A549 (cell line): ENCODE measurements around the gene AMACR. TPM values are rescaled to one million over a fixed set of nuclear protein-coding genes. Genes with fewer than 3 reads are reported as not detected.

Experiments
- ATAC-seq, 2 experiments: fragments of 200-7000 bp in 1 of 2; fragments of >200 bp in 1 of 2; cut with Nextera tagmentation in 1 of 2; cut with Tn5 transposase in 1 of 2; 3 replicates each; pipeline versions ENCODE4 v1.8.0 to v1.9.1; 2018 to 2020; ENCODE audit warnings: mild to moderate bottlenecking in 1 of 2, moderate library complexity in 1 of 2
- CTCF ChIA-PET: fragments of 300-600 bp; sonication (Branson Sonifier 250); formaldehyde crosslinking; extraction: SDS; loops from one replicate; lab custom pipeline; 2021; ENCODE audit warnings: antibody characterized with exemption, inconsistent platforms; lab: Yijun Ruan, JAX
- POLR2A ChIA-PET: fragments of 350-600 bp; formaldehyde crosslinking; extraction: SDS; loops from one replicate; lab custom pipeline; 2021; ENCODE audit warnings: antibody characterized with exemption, inconsistent platforms; lab: Yijun Ruan, JAX
- DNase-seq, 2 experiments: peaks; one replicate each; pipeline versions ENCODE4 v3.0.0 to v3.0.0-alpha.2; 2011 to 2016; ENCODE audit warnings: low read depth in 1 of 2, low spot score in 1 of 2
- FAIRE-seq: peaks from 2 replicates; lab custom pipeline; 2011; peaks lifted over from hg19 to GRCh38; lab: Jason Lieb, UNC
- H3K27ac ChIP-seq, 2 experiments: fragments of >200 bp; sonication (Bioruptor Twin); formaldehyde crosslinking; 3 replicates each; pipeline ENCODE4 v1.5.1; 2016 to 2017
- H3K4me1 ChIP-seq: fragments of >200 bp; sonication (Bioruptor Twin); formaldehyde crosslinking; 3 replicates; pipeline ENCODE4 v1.6.1; 2016
- H3K4me2 ChIP-seq: fragments of >200 bp; sonication (Bioruptor Twin); formaldehyde crosslinking; 3 replicates; pipeline ENCODE4 v1.6.1; 2016
- H3K4me3 ChIP-seq: fragments of >200 bp; sonication (Bioruptor Twin); formaldehyde crosslinking; 3 replicates; pipeline ENCODE4 v1.5.1; 2016
- H3K9me3 ChIP-seq: fragments of >200 bp; sonication (Bioruptor Twin); formaldehyde crosslinking; 3 replicates; pipeline ENCODE4 v1.6.1; 2016
- BHLHE40 ChIP-seq: IDR thresholded peaks from 2 replicates; pipeline ENCODE4 v1.6.1; 2012; ENCODE audit warnings: low read depth, low read length, inconsistent platforms
- CEBPB ChIP-seq, 2 experiments: fragments of >200 bp in 1 of 2; sonication (Bioruptor Twin) in 1 of 2; formaldehyde crosslinking in 1 of 2; IDR thresholded peaks; 2 replicates each; pipeline ENCODE4 v1.6.1; 2012 to 2016
- CHD2 ChIP-seq: fragments of 150-350 bp; IDR thresholded peaks from 2 replicates; pipeline ENCODE4 v1.6.1; 2014; ENCODE audit warnings: low read length; ENCODE audit not compliant: partially characterized antibody
- CTCF ChIP-seq: fragments of >200 bp; sonication (Bioruptor Twin); formaldehyde crosslinking; IDR thresholded peaks from 3 replicates; pipeline ENCODE4 v1.5.1; 2016
- EHMT2 ChIP-seq: fragments of 200-600 bp; sonication (generic); IDR thresholded peaks from 2 replicates; pipeline ENCODE4 v1.6.1; 2016; ENCODE audit warnings: antibody characterized with exemption, low read depth, mild to moderate bottlenecking, moderate library complexity
- EP300 ChIP-seq, 2 experiments: fragments of >200 bp; sonication (Bioruptor Twin); formaldehyde crosslinking; IDR thresholded peaks; 2 replicates in 1 of 2; 3 replicates in 1 of 2; pipeline ENCODE4 v1.6.1; 2016 to 2017
- FOSB ChIP-seq: fragments of 250-450 bp; sonication (Bioruptor Pico); IDR thresholded peaks from 2 replicates; pipeline ENCODE4 v1.5.0; 2020; ENCODE audit warnings: mild to moderate bottlenecking, moderate library complexity
- FOSL2 ChIP-seq, 2 experiments: fragments of 450-650 bp in 1 of 2; fragments of >200 bp in 1 of 2; sonication (Bioruptor Twin) in 1 of 2; formaldehyde crosslinking; IDR thresholded peaks; 2 replicates each; pipeline versions ENCODE4 v1.5.0 to v1.6.1; 2016 to 2020; ENCODE audit warnings: mild to moderate bottlenecking in 1 of 2, moderate library complexity in 1 of 2
- GATA3 ChIP-seq: IDR thresholded peaks from 2 replicates; pipeline ENCODE4 v1.6.1; 2012; ENCODE audit warnings: borderline replicate concordance
- HEYL ChIP-seq: fragments of 250-450 bp; sonication (Bioruptor Pico); IDR thresholded peaks from 2 replicates; pipeline ENCODE4 v1.8.0; 2021; ENCODE audit warnings: mild to moderate bottlenecking, moderate library complexity
- HMGXB4 ChIP-seq: fragments of 250-450 bp; sonication (Bioruptor Pico); IDR thresholded peaks from 2 replicates; pipeline ENCODE4 v1.5.0; 2021; ENCODE audit warnings: mild to moderate bottlenecking, moderate library complexity, borderline replicate concordance
- JUN ChIP-seq, 2 experiments: fragments of >200 bp; sonication (Bioruptor Twin); formaldehyde crosslinking; IDR thresholded peaks; 2 replicates in 1 of 2; 3 replicates in 1 of 2; pipeline ENCODE4 v1.6.1; 2016 to 2017
- JUNB ChIP-seq: fragments of >200 bp; sonication (Bioruptor Twin); formaldehyde crosslinking; IDR thresholded peaks from 2 replicates; pipeline ENCODE4 v1.6.1; 2016
- MYC ChIP-seq: IDR thresholded peaks from 2 replicates; pipeline ENCODE4 v1.6.1; 2012; ENCODE audit warnings: mild to moderate bottlenecking, inconsistent platforms, low read length, improper control_type of control experiment, borderline replicate concordance
- NFE2L2 ChIP-seq: fragments of 150-350 bp; conservative IDR thresholded peaks from 2 replicates; pipeline ENCODE4 v1.6.1; 2014; ENCODE audit warnings: low read length
- NPAS2 ChIP-seq: fragments of 250-450 bp; sonication (Bioruptor Pico); IDR thresholded peaks from 2 replicates; pipeline ENCODE4 v1.8.0; 2022; ENCODE audit warnings: mild to moderate bottlenecking, moderate library complexity, borderline replicate concordance
- NR3C1 ChIP-seq: fragments of >200 bp; sonication (Bioruptor Twin); formaldehyde crosslinking; IDR thresholded peaks from 3 replicates; pipeline ENCODE4 v1.6.1; 2017
- POLR2AphosphoS2 ChIP-seq: conservative IDR thresholded peaks from 2 replicates; pipeline ENCODE4 v1.6.1; 2012; ENCODE audit warnings: low read length, improper control_type of control experiment, inconsistent platforms
- RCOR1 ChIP-seq: fragments of 150-350 bp; IDR thresholded peaks from 2 replicates; pipeline ENCODE4 v1.6.1; 2014; ENCODE audit warnings: antibody characterized with exemption, low read length, low read depth
- RFX5 ChIP-seq: fragments of 450-650 bp; IDR thresholded peaks from 2 replicates; pipeline ENCODE4 v1.7.1; 2014; ENCODE audit warnings: antibody characterized with exemption, mild to moderate bottlenecking, moderate library complexity
- RNF2 ChIP-seq: fragments of 200-600 bp; sonication (generic); IDR thresholded peaks from 2 replicates; pipeline ENCODE4 v1.6.1; 2016; ENCODE audit warnings: low read depth, mild to moderate bottlenecking, antibody characterized with exemption, moderate library complexity, borderline replicate concordance
- SMC3 ChIP-seq: fragments of >200 bp; sonication (Bioruptor Twin); formaldehyde crosslinking; IDR thresholded peaks from 3 replicates; pipeline ENCODE4 v1.6.1; 2018; ENCODE audit warnings: inconsistent platforms
- ZC3H11A ChIP-seq: fragments of 450-650 bp; IDR thresholded peaks from 2 replicates; pipeline ENCODE4 v1.6.1; 2014; ENCODE audit warnings: antibody characterized with exemption, mild to moderate bottlenecking
- ZSCAN20 ChIP-seq: fragments of 250-450 bp; sonication (Bioruptor Pico); IDR thresholded peaks from 2 replicates; pipeline ENCODE4 v1.8.0; 2022; ENCODE audit warnings: mild to moderate bottlenecking, moderate library complexity
- WGBS: methylation state at CpG from one replicate; pipeline ENCODE4 v1.1.6; 2017; ENCODE audit errors: missing lambda C conversion rate; 5-methylcytosine and 5-hydroxymethylcytosine counted together
- polyA plus RNA-seq, 4 experiments: library from polyadenylated mRNA; depleted of rRNA in 3 of 4; stranded (reverse); fragments of >200 nt; fragmentation: RNase III in 1 of 4; extraction: RNeasy Plus Mini Kit Qiagen cat#74134 plus additional on column Dnase treatment in 1 of 4; gene quantifications; 2 replicates in 3 of 4; 3 replicates in 1 of 4; pipeline ENCODE4 v1.2.3, GENCODE V29; 2011 to 2017
- TF ChIP-seq, protein P1 (sequence below): fragments of 150-350 bp; IDR thresholded peaks from 2 replicates; pipeline ENCODE4 v1.6.1; 2014; ENCODE audit warnings: low read depth, mild to moderate bottlenecking, low read length
- TF ChIP-seq, protein P2 (sequence below): IDR thresholded peaks from 2 replicates; pipeline ENCODE4 v1.6.1; 2012
- TF ChIP-seq, protein P3 (sequence below): fragments of >200 bp; sonication (Bioruptor Twin); formaldehyde crosslinking; IDR thresholded peaks from 3 replicates; pipeline ENCODE4 v1.6.1; 2016

AMACR gene
- polyA plus RNA-seq, 2 of the 4 experiments (the other 2 are of a cell fraction): 21.1 to 30.1 TPM

- H3K27ac ChIP-seq: no peak overlapping the region
- no peak for TF ChIP-seq JUNB
- no peak for TF ChIP-seq NPAS2 (CRISPR knock-in tag)
- TF ChIP-seq POLR2AphosphoS2: no peak
- TF ChIP-seq HMGXB4 (CRISPR knock-in tag): no peak
- no peak for TF ChIP-seq CTCF
- no peak for TF ChIP-seq BHLHE40
- no peak for TF ChIP-seq NR3C1
- no peak for TF ChIP-seq HEYL (CRISPR knock-in tag)
- TF ChIP-seq RFX5: no peak
- TF ChIP-seq, protein P1, sequence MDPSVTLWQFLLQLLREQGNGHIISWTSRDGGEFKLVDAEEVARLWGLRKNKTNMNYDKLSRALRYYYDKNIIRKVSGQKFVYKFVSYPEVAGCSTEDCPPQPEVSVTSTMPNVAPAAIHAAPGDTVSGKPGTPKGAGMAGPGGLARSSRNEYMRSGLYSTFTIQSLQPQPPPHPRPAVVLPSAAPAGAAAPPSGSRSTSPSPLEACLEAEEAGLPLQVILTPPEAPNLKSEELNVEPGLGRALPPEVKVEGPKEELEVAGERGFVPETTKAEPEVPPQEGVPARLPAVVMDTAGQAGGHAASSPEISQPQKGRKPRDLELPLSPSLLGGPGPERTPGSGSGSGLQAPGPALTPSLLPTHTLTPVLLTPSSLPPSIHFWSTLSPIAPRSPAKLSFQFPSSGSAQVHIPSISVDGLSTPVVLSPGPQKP: no peak
- TF ChIP-seq, protein P2, sequence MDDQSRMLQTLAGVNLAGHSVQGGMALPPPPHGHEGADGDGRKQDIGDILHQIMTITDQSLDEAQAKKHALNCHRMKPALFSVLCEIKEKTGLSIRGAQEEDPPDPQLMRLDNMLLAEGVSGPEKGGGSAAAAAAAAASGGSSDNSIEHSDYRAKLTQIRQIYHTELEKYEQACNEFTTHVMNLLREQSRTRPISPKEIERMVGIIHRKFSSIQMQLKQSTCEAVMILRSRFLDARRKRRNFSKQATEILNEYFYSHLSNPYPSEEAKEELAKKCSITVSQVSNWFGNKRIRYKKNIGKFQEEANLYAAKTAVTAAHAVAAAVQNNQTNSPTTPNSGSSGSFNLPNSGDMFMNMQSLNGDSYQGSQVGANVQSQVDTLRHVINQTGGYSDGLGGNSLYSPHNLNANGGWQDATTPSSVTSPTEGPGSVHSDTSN: no peak
- no peak for TF ChIP-seq GATA3
- no peak for TF ChIP-seq SMC3
- TF ChIP-seq, protein P3, sequence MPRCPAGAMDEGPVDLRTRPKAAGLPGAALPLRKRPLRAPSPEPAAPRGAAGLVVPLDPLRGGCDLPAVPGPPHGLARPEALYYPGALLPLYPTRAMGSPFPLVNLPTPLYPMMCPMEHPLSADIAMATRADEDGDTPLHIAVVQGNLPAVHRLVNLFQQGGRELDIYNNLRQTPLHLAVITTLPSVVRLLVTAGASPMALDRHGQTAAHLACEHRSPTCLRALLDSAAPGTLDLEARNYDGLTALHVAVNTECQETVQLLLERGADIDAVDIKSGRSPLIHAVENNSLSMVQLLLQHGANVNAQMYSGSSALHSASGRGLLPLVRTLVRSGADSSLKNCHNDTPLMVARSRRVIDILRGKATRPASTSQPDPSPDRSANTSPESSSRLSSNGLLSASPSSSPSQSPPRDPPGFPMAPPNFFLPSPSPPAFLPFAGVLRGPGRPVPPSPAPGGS: no peak
- TF ChIP-seq CEBPB (IDR thresholded peaks at IDR 0.05): no peak
- TF ChIP-seq RNF2: no peak
- TF ChIP-seq MYC: no peak
- no peak for TF ChIP-seq EP300 (IDR thresholded peaks at IDR 0.05)
- no peak for TF ChIP-seq NFE2L2
- no peak for TF ChIP-seq EHMT2
- no peaks in the 10 kb centered on the region for H3K9me3 ChIP-seq
- POLR2A ChIA-PET: no interaction called here
- H3K4me1 ChIP-seq: no peaks in the 10 kb centered on the region
- 44% methylated on average over 4 of the region's 4 CpGs for WGBS
- H3K4me2 ChIP-seq: no peak overlapping the region
- no peak overlapping the region for H3K4me3 ChIP-seq
- CTCF ChIA-PET: no interaction called here
- ATAC-seq (no peak), FAIRE-seq (no peak), DNase-seq (no peak)
Measured at GRCh38 chr5:34015120-34015822, 7.4 kb upstream of the AMACR start.

GRCh38 chr5:34014626-34015025 is 6.8 kb upstream of the AMACR start:
- POLR2A ChIA-PET: no interaction called here
- TF ChIP-seq CHD2 (no peak), ZSCAN20 (CRISPR knock-in tag) (no peak), FOSL2 (IDR thresholded peaks at IDR 0.05) (no peak), FOSL2 (CRISPR knock-in tag; IDR thresholded peaks at IDR 0.05) (no peak), JUN (IDR thresholded peaks at IDR 0.05) (no peak), HMGXB4 (CRISPR knock-in tag) (no peak), ZC3H11A (no peak), RCOR1 (no peak), JUNB (no peak), FOSB (CRISPR knock-in tag) (no peak)
- TF ChIP-seq, protein P2: no peak
- TF ChIP-seq, all 56 proteins: peak for 0
- Histone ChIP-seq H3K9me3 (no peaks in the 10 kb centered on the region), H3K4me3 (no peak overlapping the region), H3K4me1 (no peaks in the 10 kb centered on the region), H3K27ac (no peak overlapping the region), H3K4me2 (no peak overlapping the region)
- DNase-seq (no peak), FAIRE-seq (no peak), ATAC-seq (no peak)
- CTCF ChIA-PET: no interaction called here
- 84% methylated on average over 2 of the region's 2 CpGs for WGBS
